HuH-7.5 (cell line): Measurements from ENCODE around the gene ZNF77.
"Not testable (repeated sequence)": the region's sequence is repeated elsewhere in the genome, so short reads cannot be mapped to it uniquely, and the experiment has no call there.

ENCODE experiments used
- DNase-seq: peaks from one replicate; pipeline ENCODE4 v3.0.0; 2011; ENCODE audit warnings: low spot score

ZNF77 gene

DNA sequence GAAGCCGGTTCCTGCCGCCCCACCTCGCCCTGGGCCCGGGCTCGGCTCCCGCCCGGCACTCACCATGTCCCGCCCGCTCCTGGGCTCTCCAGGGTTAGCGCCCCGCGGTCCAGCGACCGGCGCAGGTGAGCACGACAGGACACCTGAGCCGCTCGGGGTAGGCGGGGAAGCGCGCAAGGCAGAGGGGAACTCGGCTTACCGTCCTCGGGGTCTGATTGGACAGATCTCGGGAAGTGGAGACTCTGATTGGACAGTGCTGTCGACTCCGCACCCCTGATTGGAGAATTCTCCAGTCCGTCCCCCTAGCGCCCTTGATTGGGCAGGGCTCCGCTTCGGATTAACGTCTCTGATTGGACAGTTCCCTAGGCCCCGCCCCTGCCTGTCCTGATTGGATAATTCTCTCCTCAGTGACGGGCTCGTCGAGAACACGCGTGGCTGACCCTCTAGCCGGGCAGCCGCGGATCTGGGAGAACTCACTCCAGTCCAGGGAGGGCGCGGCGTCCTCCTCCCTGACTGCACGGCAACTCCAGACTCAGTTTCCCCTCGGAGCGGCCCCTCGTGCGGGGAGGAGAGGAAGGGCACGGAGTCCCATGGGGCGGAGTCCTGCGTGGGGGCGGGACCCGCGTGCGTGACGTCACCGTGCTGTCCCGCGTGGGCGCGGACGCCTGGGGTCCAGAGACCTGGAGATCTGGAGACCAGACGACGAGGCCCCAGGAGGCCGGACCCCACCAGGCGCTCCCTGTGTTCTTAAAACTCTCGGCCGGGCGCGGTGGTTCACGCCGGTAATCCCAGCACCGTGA lies at the start of gene ZNF77:
Gene ZNF77 (minus strand): TSS at position 197 of the 800 bp plus-strand sequence. CDS start 131 bp downstream, at position 66.
- peak; percentile 99 for DNase-seq

DNA sequence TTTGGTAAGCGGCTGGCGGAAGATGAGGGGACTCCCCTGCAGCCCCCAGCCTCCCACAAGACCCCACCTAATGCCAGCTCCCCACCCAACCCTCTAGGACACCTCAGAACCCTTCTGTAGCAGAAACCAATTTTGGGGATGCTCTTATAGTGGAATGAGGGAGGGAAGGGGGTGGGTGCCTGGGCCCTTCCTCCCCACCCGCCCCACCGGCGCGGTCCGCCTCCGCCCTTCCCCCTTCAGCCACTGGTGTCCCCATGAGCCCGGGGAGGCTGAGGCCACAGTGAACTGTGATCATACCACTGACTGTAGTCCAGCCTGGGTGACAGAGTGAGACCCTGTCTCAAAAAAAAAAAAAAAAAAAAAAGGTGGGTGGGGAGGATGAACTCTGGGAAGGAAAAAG lies 48.8 kb upstream of the ZNF77 start:
- no peak for DNase-seq

GRCh38 chr19:2992958-2993357 lies 48.2 kb upstream of the ZNF77 start:
- DNase-seq: no peak

- DNase-seq: not testable (repeated sequence)
Observed at GRCh38 chr19:2992333-2992732, 47.6 kb upstream of the ZNF77 start.

GRCh38 chr19:2989236-2989946 lies 44.6 kb upstream of the ZNF77 start:
- no peak for DNase-seq

GRCh38 chr19:2988568-2988967 lies 43.8 kb upstream of the ZNF77 start:
- DNase-seq: no peak

GRCh38 chr19:2987797-2988196 lies 43.0 kb upstream of the ZNF77 start:
- DNase-seq: no peak

DNA sequence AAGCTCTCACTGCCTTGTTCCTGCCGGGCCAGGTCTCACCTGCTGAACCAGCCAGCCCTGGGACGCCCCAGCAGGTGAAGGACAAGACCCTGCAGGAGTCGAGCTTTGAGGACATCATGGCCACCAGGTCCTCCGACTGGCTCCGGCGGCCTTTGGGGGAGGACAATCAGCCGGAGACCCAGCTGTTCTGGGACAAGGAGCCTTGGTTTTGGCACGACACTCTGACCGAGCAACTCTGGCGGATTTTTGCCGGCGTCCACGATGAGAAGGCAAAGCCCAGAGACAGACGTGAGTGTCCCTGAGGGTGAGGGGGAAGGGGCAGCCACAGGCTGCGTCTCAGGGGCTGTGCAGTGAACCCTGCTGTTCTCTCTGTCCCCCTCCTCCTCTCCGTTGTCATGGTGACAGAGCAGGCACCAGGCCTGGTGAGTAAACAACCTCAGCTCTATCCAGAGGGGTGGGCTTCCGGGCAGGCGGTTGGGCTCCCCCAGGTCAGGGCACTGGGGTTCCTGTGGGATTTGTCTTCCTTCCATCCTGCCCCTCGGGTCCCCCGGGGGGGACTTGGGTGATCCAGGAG lies 42.3 kb upstream of the ZNF77 start:
- DNase-seq: no peak

DNA sequence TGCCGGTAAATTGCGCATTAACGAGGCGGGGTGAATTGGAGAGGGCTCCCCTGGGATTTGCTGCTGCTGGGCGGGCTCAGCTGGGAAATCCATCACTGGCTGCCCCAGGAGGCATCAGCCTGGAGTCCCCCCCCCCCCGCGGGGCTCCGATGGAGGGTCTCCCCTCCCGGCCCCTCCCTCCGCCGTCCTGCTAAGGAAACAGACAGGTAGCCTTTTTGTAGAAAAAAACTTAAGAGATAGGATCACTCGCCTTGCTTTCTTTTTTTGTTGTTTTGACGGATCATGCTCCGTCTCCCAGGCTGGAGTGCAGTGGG lies 39.4 kb upstream of the ZNF77 start:
- no peak for DNase-seq

DNA sequence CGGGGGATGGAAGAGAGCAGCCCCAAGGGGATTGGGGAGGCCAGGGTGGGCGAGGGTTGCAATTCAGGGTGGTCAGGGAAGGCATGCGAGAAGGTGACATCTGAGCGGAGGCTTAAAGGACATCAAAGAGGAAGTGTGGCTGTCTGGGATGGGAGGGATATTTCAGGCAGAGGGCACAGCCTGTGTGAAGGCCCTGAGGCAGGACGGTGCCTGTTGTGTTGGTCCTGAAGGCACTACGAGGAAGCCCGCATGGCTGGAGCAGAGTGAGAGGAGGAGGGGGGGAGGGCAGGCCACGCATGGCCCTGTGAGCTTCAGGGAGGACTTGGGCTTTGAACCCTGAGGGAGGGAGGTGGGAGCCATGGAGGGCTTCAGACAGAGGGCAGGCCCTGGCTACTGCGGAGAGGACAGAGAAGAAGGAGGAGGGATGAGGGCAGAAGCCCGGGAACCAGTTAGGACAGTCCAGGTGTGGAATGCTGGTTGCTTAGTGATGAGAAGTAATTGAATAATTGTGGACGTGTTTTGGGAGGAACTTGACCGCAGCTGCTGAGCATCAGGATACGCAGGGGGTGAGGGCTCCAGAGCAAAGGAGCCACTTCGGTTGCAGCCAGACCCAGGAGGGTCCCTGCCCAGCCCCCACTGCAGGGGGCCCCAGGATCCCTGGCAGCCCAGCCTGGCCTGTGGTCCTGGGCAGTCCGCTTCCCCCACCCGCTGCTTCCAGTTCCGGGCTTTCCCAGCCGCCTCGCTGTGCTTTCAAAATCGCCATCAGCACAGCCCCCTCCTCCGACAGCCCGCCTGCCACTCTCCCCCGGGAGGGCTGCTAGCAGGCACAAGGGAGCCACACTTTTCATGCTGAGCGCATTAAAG lies 38.8 kb upstream of the ZNF77 start:
- DNase-seq: peak; percentile 67

DNA sequence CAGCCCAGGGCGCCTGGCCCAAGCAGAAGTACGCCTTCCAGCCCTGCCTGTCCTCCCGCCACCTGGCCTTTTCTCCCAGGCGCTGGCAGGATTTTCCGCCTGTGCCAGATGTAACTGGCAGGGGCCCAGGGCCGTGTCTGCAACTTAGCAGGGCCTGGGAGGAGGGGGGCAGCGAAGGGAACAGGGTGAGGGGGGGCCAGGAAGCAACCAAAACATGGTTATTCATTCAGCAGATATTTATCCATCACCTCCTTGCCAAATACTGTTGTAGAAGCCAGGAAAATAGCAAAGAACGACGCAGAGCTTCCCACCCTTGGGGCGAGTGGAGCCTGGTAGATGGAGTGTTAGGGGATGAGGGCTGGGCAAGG lies 38.2 kb upstream of the ZNF77 start:
- DNase-seq: no peak

DNA sequence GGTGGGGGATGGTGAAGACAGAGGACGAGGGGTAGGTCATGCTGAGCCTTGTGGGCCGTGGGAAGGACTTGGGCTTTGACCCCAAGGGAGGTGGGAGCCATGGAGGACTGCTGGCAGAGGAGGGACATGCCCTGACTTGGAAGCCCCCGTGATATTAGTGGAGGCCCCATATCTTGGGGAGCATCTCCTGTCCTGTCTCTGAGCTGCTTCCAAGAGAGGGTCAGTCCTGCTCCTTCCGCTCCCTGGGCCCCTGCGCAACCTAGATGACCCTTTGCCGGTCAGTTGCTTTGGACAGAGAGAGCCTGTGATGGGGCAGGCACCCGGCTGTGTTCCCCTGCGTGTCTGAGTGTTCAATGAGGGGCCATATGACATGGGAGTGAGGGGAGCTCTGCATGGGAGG lies 37.8 kb upstream of the ZNF77 start:
- no peak for DNase-seq

DNA sequence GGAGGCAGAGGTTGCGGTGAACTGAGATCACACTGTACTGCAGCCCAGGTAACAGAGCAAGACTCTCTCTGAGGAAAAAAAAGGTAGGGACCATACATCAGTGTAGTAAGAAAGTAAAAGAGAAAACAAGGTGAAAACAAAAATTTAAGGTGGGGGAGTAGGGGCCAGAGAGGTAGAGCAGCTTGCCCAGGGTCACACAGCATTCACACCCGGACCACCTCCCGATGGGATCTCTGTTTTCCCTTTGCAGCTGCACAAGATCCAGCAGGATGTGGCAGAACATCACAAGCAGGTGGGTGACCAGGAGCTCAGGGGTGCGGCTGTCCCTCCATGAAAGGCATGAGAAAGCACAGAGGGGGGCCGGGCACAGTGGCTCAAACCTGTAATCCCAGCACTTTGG lies 37.1 kb upstream of the ZNF77 start:
- no peak for DNase-seq

DNA sequence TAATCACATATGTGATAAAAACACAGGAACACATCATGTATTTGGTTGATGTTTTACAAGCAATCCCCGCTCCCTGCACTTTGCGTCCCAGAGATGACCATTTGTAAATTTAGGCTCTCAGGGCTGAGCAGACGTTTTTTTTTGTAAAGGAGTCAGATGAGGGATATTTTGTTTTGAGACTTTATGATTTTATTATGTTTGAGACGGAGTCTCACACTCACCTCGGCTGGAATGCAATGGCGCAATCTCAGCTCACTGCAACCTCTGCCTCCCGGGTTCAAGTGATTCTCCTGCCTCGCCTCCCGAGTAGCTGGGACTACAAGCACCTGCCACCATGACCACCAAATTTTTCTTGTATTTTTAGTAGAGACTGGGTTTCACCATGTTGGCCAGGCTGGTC lies 34.0 kb upstream of the ZNF77 start:
- no peak for DNase-seq

DNA sequence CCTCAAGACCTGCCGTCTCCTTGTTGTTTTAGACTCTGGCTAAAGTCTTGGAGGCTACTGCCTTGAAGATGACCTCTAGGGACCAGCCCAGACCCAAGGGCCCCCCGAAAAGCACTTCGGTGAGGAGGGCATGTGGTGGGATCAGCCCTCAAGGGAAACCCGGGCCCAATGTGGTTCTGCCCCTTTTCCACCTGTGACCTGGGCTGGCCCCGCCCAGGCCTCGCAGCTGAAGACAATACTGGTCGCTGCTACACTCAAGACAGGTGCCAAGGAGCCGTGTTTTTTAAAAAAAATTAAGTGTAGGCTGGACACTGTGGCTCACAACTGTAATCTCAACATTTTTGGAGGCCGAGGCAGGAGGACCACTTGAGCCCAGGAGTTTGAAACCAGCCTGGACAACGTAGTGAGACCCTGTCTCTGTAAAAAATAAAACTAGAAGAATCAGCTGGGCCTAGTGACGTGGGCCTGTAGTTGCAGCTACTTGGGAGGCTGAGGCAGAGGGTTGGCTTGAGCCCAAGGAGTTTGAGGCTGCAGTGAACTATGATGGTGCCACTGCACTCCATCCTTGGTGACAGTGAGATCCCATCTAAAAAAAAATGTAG lies 33.5 kb upstream of the ZNF77 start:
- no peak for DNase-seq

GRCh38 chr19:2977746-2978138 lies 33.0 kb upstream of the ZNF77 start:
- peak; percentile 58 for DNase-seq

DNA sequence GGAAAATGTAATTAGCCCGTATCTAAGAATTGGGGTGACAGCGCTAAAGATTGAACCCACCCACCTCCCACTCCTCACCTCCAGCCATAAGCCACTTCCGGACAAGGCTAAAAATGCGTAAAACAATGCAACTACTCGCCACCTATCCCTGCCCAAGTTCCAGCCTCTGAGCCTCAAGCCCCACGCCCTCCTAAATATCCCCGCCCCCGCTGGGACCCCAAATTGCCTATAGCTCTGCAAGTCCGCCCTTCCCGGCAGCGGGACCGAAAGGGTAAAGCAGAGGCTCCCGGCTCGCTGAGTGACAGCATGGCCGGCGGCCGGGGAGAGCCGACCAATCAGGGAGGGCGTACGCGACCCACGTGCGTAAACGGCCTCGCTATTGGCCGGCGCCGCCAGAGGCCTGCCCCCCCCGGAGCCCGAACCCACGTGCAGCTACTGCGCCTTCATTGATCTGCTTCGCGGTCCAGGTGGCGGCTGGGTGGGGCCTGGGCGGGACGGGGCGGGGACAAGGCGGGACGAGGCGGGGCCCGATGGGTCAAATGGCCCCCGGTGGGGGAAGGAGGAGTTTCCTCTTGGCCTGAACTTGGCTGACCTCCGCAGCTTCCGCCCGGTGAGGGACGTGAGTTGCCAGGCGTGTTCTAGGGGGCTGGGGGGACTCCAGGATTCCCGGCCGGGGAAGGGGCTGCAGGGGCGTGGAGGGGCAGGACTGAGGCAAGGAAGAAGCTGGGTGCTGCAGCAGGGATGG lies 32.4 kb upstream of the ZNF77 start, which contains the start of gene TLE6:
Gene TLE6 (plus strand): TSS at position 564 of the 745 bp plus-strand sequence. CDS start 670 bp downstream, outside the sequence.
- peak; percentile 98 for DNase-seq

DNA sequence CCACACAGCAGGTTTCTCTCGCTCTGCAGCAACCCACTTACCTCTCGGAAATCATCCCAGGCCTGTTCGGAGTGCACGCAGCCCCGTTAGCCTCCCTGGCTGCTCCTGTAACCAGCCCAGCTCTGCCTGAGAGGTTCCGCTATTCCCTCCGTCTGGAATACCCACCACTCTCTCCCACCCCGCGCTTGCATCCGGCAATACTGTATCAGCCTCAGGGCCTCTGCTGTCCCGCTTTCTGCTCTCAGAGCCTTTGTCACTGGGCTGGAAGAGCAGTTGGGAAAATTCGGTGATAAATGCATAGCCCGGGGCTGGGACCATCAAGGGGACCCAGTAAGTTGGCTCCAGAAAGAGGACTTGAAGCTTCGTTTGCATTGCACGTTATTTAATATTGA lies 31.8 kb upstream of the ZNF77 start:
- no peak for DNase-seq

- no peak for DNase-seq
Observed at GRCh38 chr19:2974342-2975041, 29.7 kb upstream of the ZNF77 start.

DNA sequence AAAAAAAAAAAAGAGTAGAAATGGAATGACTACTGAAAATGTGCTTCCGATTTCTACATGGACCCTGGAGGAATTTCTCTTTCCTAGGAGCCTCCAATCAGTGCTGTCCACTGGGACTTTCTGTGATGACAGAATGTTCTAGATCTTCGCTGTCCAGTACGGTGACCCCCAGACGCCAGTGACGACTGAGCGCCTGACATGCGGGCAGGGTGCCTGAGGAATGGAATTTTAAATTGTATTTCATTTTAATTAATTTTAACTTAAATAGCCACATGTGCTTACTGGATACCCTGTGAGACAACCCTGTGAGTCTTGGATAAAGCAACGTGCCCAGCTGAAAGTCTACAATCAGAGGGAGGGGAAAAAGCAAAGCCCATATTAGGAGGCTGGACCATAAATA lies 28.5 kb upstream of the ZNF77 start:
- no peak for DNase-seq
